Bone marrow (tissue), 2 donors: Measurements from ENCODE around the gene ABCC10.
A peak's percentile ranks its signal among the peaks of the same experiment; 100 is the strongest.

Experiments used
- DNase-seq, 2 donors: peaks; one replicate each; lab custom pipeline; 2025; lab: John Stamatoyannopoulos, UW

ABCC10 gene

DNA sequence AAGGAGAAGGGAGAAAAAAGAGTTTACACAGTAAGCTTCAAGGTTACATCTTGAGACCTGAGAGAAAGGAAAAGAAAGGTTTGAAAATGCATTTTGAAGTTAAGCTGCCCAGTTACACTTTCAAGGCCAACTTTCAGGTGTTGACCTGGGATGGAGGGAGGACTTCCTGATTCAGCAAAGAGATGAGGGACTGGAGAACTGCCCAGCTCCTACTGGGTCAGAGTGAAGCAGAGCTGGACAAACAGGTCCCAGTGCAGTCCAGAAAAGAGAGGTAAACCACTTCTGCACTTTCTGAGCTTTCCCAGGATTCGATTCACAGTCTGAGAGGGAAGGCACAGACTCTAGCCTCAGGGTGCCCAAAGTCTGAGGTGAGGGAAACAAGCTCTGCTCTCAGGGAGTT, 44.1 kb downstream of the ABCC10 start:
- no peak for DNase-seq

- no peak for DNase-seq
These were observed 45.2 kb downstream of the ABCC10 start for GRCh38 chr6:43472515-43472914.

- no peak for DNase-seq
These were observed 48.2 kb downstream of the ABCC10 start for GRCh38 chr6:43475516-43475915.

- DNase-seq, result no peak
These were observed 49.4 kb downstream of the ABCC10 start for GRCh38 chr6:43476746-43477145.

- DNase-seq, result peak; percentile 71 to 87
These were observed 50.1 kb downstream of the ABCC10 start, which contains the start of gene TJAP1 for GRCh38 chr6:43477235-43478007. Gene TJAP1 (plus strand): TSS chr6:43477570. CDS start chr6:43499002, 21,432 bp downstream.

DNA sequence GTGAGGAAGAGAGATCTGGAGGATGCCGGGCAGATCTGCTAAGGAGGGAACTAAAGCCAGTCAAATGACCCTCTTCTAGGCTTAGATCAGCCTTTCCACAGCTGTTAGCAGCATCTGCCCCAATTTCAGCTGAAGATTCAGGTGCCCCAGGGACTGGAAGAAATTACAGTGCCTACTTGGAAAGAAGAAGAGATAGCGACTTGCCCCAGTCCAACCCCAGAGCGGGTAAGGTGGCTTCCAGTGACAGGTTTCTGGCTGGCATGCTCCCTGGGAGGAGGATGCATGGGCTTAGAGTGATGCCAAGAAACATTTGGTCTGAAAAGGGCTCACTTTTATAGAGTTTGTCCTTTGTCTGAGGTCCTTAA, 50.6 kb downstream of the ABCC10 start:
- no peak for DNase-seq

DNA sequence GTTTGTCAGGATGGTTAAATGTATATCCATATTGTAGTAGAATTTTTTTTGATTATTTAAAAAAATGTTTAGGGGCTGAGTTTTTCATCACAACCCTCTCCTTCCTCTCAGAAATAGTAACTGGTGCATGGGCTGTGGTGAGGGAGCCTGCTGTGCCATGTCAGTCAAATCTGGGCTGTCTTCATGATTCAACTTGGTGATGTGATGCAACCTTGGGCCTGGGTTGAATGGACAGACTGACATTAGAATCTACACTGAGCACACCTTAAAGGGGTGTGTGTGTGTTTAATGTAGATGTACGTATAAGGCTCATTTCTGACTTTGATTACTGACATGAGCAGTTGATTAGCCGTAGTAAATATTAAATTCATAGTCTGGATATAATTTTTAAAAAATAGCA, 53.7 kb downstream of the ABCC10 start:
- DNase-seq, result no peak

GRCh38 chr6:43481591-43482236, 54.4 kb downstream of the ABCC10 start:
- no peak for DNase-seq

GRCh38 chr6:43488667-43489276, 61.4 kb downstream of the ABCC10 start:
- no peak for DNase-seq

- no peak for DNase-seq
These were observed 62.1 kb downstream of the ABCC10 start for GRCh38 chr6:43489277-43490072.

GRCh38 chr6:43490523-43490939, 63.2 kb downstream of the ABCC10 start:
- DNase-seq, result no peak

- DNase-seq, result no peak
These were observed 64.7 kb downstream of the ABCC10 start for GRCh38 chr6:43491750-43492661.

DNA sequence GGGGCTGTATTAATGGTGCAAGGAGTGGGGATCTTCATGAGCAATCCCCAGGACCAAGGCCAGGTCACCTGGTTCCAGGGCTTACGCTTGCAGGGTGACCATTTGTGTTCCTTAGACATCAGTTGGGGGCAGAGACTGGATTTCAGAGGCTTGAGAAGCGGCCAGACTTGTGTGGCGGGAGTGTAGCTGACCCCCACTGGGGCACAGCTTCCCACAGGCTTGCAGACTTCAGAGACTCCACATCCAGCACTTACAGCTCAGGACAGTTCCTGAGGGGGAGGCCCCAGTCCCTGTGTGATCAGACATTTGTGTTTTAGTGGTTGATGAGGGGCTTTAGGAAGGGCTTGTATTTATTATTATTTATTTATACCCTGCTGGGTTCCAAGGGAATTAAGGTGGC, 65.3 kb downstream of the ABCC10 start:
- DNase-seq, result no peak

DNA sequence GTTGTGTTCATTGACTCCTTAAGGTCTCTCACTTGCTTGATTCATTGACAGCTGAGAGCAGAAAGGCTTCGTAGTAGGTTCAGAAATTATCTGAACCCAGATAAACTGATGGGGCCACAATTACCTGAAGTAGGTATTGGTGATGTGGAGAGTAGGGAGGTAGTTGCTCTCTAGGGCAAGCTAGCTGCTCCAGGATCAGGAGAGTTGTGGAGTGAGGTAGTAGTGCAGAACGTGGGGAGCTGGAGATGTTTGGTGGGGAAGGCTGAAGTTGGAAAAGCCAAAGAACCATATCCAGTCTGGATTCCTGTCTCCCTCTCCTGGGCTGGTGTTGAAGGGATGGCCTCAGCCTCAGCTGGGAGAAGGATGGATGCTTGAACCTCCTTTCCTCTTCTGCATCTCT, 65.9 kb downstream of the ABCC10 start:
- no peak for DNase-seq

DNA sequence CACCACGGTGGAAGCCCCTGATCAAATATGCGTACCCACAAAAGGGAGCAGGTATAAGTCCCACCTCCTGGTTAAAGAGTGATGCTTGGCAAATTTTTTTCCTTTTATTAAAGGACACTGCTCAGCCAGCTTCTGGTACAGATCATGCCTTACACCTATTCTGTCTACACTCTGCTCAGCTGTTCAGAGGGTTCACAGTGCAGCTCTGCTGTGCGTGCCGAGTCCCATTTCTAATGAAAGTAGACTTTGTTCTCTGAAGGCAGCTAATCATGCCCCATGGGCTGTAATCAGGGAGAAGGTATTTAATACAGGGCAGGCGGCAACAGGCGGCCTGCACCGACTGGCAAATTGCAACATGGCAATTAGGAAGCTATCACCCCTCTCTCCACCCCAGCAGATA, 66.5 kb downstream of the ABCC10 start:
- DNase-seq, result no peak

DNA sequence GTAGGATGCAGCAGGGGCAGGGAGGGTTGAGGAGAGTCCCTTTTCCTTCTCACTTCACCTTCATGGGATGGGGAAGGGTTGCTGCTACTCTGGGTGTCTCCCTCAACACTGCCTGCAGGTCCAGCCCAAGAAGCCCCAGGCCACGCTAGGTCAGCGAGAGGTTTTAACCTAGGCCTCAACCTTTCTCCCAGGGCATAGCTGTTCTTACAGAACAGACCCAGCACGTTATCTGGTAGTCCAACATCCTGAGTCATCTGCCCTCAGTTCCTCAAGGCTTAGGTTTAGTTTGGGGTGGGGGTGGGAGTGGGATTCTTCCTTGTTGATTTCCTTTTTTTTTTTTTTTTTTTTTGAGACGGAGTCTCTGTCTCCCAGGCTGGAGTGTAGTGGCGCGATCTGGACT, 67.0 kb downstream of the ABCC10 start:
- DNase-seq, result no peak

DNA sequence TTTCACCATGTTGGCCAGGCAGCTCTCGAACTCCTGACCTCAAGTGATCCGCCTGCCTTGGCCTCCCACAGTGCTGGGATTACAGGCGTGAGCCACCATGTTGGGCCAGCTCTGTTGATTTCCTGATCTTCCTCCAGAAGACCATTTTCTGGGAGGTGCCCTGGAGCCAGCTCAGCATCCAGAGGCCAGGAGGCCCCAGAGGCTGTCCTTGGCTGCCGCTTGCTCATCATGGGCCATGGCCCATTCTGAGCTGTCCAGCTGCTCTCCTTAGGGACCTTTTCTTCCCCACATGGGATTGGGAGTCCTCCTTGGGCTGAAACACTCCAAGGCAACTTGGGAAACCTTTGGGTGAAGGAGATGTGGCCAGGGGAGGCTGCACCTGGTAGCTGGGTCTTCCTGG, 67.4 kb downstream of the ABCC10 start:
- DNase-seq, result no peak

DNA sequence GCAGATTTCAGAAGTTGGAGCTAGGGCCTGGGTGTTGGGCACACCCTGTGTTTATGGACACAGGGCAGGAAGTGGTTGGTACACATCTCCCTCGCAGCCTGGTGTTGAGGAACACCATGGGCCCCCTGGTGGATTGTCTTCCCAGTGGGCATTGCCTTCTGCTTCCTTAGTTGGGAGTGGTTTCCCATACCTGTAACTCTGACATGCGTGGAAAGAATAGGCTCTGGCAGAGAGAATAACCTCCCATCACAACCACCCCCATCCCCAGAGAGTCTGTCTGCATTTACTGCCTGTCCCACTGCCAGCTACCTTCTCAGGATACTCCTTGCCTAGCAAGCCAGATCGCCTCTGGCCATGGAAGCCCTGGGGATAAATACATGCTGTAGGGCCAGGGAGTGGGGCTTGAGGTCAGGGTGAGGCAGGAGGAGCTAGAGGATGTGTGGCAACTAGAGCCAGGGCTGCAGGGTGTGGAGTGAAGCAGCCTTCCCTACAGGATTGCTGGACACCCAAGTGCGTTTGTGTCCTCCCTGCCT, 68.1 kb downstream of the ABCC10 start:
- no peak for DNase-seq

GRCh38 chr6:43496370-43497128, 69.2 kb downstream of the ABCC10 start:
- DNase-seq, result no peak

- DNase-seq, result no peak
These were observed 69.7 kb downstream of the ABCC10 start for GRCh38 chr6:43497129-43497396.

DNA sequence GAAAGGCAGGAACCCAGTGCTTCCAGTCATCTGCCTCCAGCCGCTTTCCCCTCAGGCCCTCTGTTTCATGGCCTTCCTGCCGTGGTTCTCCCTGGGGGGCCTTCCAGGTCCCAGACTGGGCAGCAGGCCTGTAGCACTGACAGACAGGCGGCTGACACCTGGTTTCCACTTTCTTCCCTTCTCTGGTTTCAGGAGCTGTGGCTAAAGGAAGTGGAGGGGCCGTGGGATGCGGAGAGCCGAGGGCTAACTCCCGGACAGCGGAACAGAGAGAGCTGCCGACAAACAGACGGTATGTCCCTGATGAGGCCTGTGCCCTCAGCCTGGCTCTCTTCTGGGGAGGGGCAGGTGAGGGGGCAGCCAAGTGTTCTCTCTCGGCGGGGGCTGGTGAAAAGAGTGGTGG, 70.3 kb downstream of the ABCC10 start:
- no peak for DNase-seq
